Right atrium auricular region (tissue), 2 donors: ENCODE data around the gene LPCAT2. TPM values are rescaled to one million over a fixed set of nuclear protein-coding genes. Genes with fewer than 3 reads are reported as not detected.

Experiments
- DNase-seq: peaks from one replicate; pipeline ENCODE4 v3.0.0-alpha.2; 2019; ENCODE audit warnings: low spot score
- H3K27ac ChIP-seq, 2 donors: fragments of 200-600 bp; sonication (generic); 1 replicate in 1 of 2; 2 replicates in 1 of 2; pipeline ENCODE4 v1.5.1; 2016 to 2019
- H3K27me3 ChIP-seq, 2 donors: fragments of 200-600 bp; sonication (generic); one replicate each; pipeline versions ENCODE4 v1.5.1 to v1.6.0; 2017 to 2019
- H3K36me3 ChIP-seq: fragments of 200-600 bp; sonication (generic); one replicate; pipeline ENCODE4 v1.5.1; 2016
- H3K4me1 ChIP-seq, 2 donors: fragments of 200-600 bp; sonication (generic); one replicate each; pipeline versions ENCODE4 v1.5.1 to v1.6.0; 2017 to 2019
- H3K4me3 ChIP-seq, 2 donors: fragments of 200-600 bp; sonication (generic); 1 replicate in 1 of 2; 2 replicates in 1 of 2; pipeline ENCODE4 v1.5.1; 2017 to 2019; ENCODE audit warnings: mild to moderate bottlenecking in 1 of 2, moderate library complexity in 1 of 2
- H3K9me3 ChIP-seq, 2 donors: fragments of 200-600 bp; sonication (generic); one replicate each; pipeline ENCODE4 v1.5.1; 2019
- total RNA-seq, 2 donors: library from RNA; depleted of rRNA; stranded (reverse); fragments of >200 nt; gene quantifications; one replicate each; pipeline ENCODE4 v1.1.0, GENCODE V29; 2016
- TF ChIP-seq, protein P1 (sequence below), 2 donors: fragments of 200-600 bp; sonication (generic); IDR thresholded peaks; one replicate each; pipeline ENCODE4 v1.5.1; 2019; ENCODE audit warnings: antibody characterized with exemption in 2 of 2

The LPCAT2 gene
- total RNA-seq, 2 donors from 2014 or later: 5.0 to 9.9 TPM

DNA sequence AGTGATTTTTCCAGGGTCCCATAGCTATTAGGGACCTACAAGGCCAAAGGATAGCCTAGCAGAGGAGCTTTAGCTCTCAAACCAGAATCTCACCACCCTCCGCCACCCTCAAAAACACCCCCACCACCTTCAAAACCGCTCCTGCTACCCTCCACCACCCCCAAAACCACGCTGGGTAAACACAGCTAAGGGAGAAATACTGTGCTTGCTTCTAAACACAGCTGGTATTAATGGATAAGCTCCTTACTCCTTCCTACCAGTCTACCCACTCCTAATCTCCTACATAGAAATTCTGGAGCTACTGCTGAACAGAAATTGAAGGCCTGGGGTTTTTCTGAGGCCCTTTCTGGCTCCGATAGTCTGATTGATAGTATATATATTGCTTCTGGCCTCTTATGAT lies 2.2 kb upstream of the LPCAT2 start:
- TF ChIP-seq, protein P1, sequence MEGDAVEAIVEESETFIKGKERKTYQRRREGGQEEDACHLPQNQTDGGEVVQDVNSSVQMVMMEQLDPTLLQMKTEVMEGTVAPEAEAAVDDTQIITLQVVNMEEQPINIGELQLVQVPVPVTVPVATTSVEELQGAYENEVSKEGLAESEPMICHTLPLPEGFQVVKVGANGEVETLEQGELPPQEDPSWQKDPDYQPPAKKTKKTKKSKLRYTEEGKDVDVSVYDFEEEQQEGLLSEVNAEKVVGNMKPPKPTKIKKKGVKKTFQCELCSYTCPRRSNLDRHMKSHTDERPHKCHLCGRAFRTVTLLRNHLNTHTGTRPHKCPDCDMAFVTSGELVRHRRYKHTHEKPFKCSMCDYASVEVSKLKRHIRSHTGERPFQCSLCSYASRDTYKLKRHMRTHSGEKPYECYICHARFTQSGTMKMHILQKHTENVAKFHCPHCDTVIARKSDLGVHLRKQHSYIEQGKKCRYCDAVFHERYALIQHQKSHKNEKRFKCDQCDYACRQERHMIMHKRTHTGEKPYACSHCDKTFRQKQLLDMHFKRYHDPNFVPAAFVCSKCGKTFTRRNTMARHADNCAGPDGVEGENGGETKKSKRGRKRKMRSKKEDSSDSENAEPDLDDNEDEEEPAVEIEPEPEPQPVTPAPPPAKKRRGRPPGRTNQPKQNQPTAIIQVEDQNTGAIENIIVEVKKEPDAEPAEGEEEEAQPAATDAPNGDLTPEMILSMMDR (IDR thresholded peaks at IDR 0.05): no peak
- no peak overlapping the region for H3K27ac ChIP-seq
- H3K36me3 ChIP-seq: no peaks in the 10 kb centered on the region
- H3K4me1 ChIP-seq: peaks cover 0 to 29% of the 10 kb centered on the region in 2 donors
- no peaks in the 10 kb centered on the region for H3K9me3 ChIP-seq
- H3K4me3 ChIP-seq: no peak overlapping the region
- H3K27me3 ChIP-seq: no peaks in the 10 kb centered on the region
- DNase-seq: no peak

GRCh38 chr16:55508271-55508921 lies 476 bp upstream of the LPCAT2 start:
- H3K4me1 ChIP-seq: peaks cover 0 to 13% of the 10 kb centered on the region in 2 donors
- no peak for DNase-seq
- no peaks in the 10 kb centered on the region for H3K36me3 ChIP-seq
- TF ChIP-seq, protein P1 (IDR thresholded peaks at IDR 0.05): no peak
- H3K27me3 ChIP-seq: no peaks in the 10 kb centered on the region
- peaks cover 0 to 11% of the 10 kb centered on the region in 2 donors for H3K9me3 ChIP-seq
- peak overlapping the region; percentile 72 to 81 for H3K27ac ChIP-seq
- H3K4me3 ChIP-seq: peak overlapping the region; percentile 50 to 75

- Histone ChIP-seq H3K9me3 (peaks cover 0 to 21% of the 10 kb centered on the region in 2 donors), H3K27me3 (no peaks in the 10 kb centered on the region), H3K4me1 (peaks cover 0 to 7% of the 10 kb centered on the region in 2 donors), H3K36me3 (no peaks in the 10 kb centered on the region), H3K27ac (no peak overlapping the region), H3K4me3 (peak overlapping the region in 1 of 2 donors; percentile 75)
- TF ChIP-seq, protein P1 (IDR thresholded peaks at IDR 0.05): no peak
- DNase-seq: no peak
Observed at GRCh38 chr16:55510185-55510805, 1.4 kb downstream of the LPCAT2 start.

DNA sequence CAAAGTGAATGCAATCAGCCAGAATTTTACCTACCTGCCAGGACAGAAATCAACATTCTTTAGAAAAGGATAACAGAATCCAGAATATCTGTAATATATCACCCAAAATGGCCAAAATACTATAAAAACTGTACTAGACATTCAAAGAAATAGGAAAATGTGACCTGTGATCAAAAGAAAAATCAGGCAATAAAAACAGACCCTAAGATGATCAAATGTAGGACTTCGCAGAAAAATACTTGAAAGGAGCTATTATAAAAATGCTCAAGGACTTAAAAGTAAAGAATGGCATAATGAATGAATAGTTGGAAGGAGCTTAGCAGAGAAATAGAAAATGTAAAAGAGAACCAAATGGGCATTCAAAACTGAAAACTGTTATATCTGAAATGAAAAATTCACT lies 4.1 kb downstream of the LPCAT2 start:
- Histone ChIP-seq H3K4me3 (no peak overlapping the region), H3K4me1 (peaks cover 0 to 7% of the 10 kb centered on the region in 2 donors), H3K27me3 (no peaks in the 10 kb centered on the region), H3K27ac (no peak overlapping the region), H3K36me3 (no peaks in the 10 kb centered on the region), H3K9me3 (peaks cover 0 to 22% of the 10 kb centered on the region in 2 donors)
- TF ChIP-seq, protein P1 (IDR thresholded peaks at IDR 0.05): no peak
- DNase-seq: no peak

GRCh38 chr16:55513616-55514015 lies 4.7 kb downstream of the LPCAT2 start:
- H3K27ac ChIP-seq: no peak overlapping the region
- peaks cover 0 to 22% of the 10 kb centered on the region in 2 donors for H3K9me3 ChIP-seq
- TF ChIP-seq, protein P1 (IDR thresholded peaks at IDR 0.05): no peak
- no peaks in the 10 kb centered on the region for H3K36me3 ChIP-seq
- H3K4me1 ChIP-seq: peaks cover 0 to 7% of the 10 kb centered on the region in 2 donors
- H3K27me3 ChIP-seq: no peaks in the 10 kb centered on the region
- DNase-seq: no peak
- no peak overlapping the region for H3K4me3 ChIP-seq
